Gastroesophageal sphincter (tissue), 4 donors: ENCODE data around the gene ITGB2. TPM values are rescaled to one million over a fixed set of nuclear protein-coding genes. Genes with fewer than 3 reads are reported as not detected.

ENCODE experiments used
- ATAC-seq: fragments of 150-250 bp; one replicate; pipeline ENCODE4 v1.9.1; 2016; ENCODE audit warnings: mild to moderate bottlenecking, moderate library complexity
- H3K27ac ChIP-seq, 4 donors: fragments of 200-600 bp; sonication (generic) in 3 of 4; 1 replicate in 3 of 4; 2 replicates in 1 of 4; pipeline ENCODE4 v1.5.1; 2016 to 2019
- H3K27me3 ChIP-seq: fragments of 200-600 bp; sonication (generic); one replicate; pipeline ENCODE4 v1.5.1; 2019
- H3K36me3 ChIP-seq, 2 donors: fragments of 200-600 bp; sonication (generic); one replicate each; pipeline ENCODE4 v1.5.1; 2019; ENCODE audit warnings: control low read depth in 1 of 2
- H3K4me1 ChIP-seq, 3 donors: fragments of 200-600 bp; sonication (generic); 1 replicate in 2 of 3; 2 replicates in 1 of 3; pipeline ENCODE4 v1.5.1; 2016 to 2019; ENCODE audit warnings: control low read depth in 2 of 3
- H3K4me3 ChIP-seq, 2 donors: fragments of 200-600 bp; sonication (generic); one replicate each; pipeline ENCODE4 v1.5.1; 2019; ENCODE audit warnings: mild to moderate bottlenecking in 1 of 2, moderate library complexity in 1 of 2
- H3K9me3 ChIP-seq, 3 donors: fragments of 200-600 bp; sonication (generic); one replicate each; pipeline ENCODE4 v1.5.1; 2017 to 2019; ENCODE audit warnings: control low read depth in 2 of 3
- EP300 ChIP-seq: sonication (generic); formaldehyde crosslinking; IDR thresholded peaks from one replicate; pipeline ENCODE4 v1.6.1; 2017; ENCODE audit warnings: antibody characterized with exemption, mild to moderate bottlenecking
- POLR2A ChIP-seq, 2 donors: fragments of 450-650 bp; IDR thresholded peaks; one replicate each; pipeline ENCODE4 v1.6.1; 2017; ENCODE audit warnings: antibody characterized with exemption in 2 of 2, mild to moderate bottlenecking in 2 of 2, moderate library complexity in 1 of 2
- POLR2AphosphoS5 ChIP-seq: sonication (generic); formaldehyde crosslinking; IDR thresholded peaks from one replicate; pipeline ENCODE4 v1.6.1; 2017; ENCODE audit warnings: antibody characterized with exemption
- WGBS, 2 donors: methylation state at CpG; one replicate each; pipeline ENCODE4 v1.1.5; 2018; ENCODE audit warnings: low coverage in 1 of 2; 5-methylcytosine and 5-hydroxymethylcytosine counted together
- total RNA-seq, 4 donors: library from RNA; depleted of rRNA; stranded (reverse); fragments of >200 nt; gene quantifications; one replicate each; pipeline ENCODE4 v1.1.0, GENCODE V29; 2016
- TF ChIP-seq, protein P1 (sequence below), 4 experiments: fragments of 200-600 bp in 2 of 4; fragments of 450-650 bp in 2 of 4; sonication (generic) in 1 of 4; IDR thresholded peaks; one replicate each; pipeline ENCODE4 v1.5.1; 2017 to 2019; ENCODE audit warnings: antibody characterized with exemption in 4 of 4, mild to moderate bottlenecking in 2 of 4, moderate library complexity in 2 of 4

Gene ITGB2
- total RNA-seq, 4 donors from 2014 or later = 10.4 to 112 (median 41.4) TPM

DNA sequence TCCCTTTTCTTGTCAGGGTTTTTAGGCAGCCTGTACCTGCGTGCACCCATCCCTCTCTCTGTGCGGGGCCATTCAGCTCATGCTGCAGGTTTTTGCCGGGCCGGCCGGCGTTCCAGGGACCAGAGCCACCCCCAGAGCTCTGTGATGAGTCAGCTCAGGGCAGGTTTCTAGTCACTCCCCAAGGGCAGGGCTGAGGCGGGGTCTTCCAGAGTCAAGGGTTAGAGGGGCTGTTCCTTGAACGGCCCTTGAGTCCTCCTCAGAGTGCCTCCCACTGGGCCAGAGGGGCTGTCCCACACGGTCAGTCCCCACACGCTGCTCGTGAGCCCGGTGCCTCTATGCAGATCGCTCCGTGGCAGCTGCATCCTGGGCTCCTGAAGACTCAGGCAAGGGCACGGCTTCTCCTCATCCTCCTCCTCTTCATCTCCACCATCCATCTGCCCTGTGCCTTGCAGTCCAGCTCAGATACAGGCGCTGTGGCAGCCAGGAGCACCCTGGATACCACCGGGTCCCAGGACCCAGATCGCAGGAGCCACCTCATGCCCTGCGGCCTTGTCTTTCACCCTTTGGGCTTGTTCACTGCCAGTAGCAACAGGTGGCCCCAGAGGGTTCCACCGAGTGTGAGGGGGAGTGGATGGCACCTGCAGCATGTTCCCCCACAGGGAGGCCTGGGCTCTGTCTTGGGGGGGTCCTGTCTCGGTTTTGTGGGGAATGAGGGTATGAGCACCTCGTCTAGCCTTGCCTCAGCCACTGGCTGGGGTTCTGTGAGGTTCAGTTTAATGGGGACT is 36.5 kb upstream of the ITGB2 start:
- no peak overlapping the region for H3K4me3 ChIP-seq
- TF ChIP-seq POLR2AphosphoS5 (no peak), POLR2A (IDR thresholded peaks at IDR 0.05) (no peak), EP300 (no peak)
- TF ChIP-seq, protein P1, sequence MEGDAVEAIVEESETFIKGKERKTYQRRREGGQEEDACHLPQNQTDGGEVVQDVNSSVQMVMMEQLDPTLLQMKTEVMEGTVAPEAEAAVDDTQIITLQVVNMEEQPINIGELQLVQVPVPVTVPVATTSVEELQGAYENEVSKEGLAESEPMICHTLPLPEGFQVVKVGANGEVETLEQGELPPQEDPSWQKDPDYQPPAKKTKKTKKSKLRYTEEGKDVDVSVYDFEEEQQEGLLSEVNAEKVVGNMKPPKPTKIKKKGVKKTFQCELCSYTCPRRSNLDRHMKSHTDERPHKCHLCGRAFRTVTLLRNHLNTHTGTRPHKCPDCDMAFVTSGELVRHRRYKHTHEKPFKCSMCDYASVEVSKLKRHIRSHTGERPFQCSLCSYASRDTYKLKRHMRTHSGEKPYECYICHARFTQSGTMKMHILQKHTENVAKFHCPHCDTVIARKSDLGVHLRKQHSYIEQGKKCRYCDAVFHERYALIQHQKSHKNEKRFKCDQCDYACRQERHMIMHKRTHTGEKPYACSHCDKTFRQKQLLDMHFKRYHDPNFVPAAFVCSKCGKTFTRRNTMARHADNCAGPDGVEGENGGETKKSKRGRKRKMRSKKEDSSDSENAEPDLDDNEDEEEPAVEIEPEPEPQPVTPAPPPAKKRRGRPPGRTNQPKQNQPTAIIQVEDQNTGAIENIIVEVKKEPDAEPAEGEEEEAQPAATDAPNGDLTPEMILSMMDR (IDR thresholded peaks at IDR 0.05) = no peak
- WGBS, 2 donors = no CpG with 5 or more reads among the region's 22 CpGs
- peak overlapping the region; percentile 65 to 93 (median 88) for H3K27ac ChIP-seq
- no peak for ATAC-seq
- no peaks in the 10 kb centered on the region for H3K27me3 ChIP-seq
- H3K4me1 ChIP-seq = peaks cover 7 to 79% (median 46%) of the 10 kb centered on the region in 3 donors
- H3K36me3 ChIP-seq = peaks cover 0 to 13% of the 10 kb centered on the region in 2 donors
- H3K9me3 ChIP-seq = no peaks in the 10 kb centered on the region

DNA sequence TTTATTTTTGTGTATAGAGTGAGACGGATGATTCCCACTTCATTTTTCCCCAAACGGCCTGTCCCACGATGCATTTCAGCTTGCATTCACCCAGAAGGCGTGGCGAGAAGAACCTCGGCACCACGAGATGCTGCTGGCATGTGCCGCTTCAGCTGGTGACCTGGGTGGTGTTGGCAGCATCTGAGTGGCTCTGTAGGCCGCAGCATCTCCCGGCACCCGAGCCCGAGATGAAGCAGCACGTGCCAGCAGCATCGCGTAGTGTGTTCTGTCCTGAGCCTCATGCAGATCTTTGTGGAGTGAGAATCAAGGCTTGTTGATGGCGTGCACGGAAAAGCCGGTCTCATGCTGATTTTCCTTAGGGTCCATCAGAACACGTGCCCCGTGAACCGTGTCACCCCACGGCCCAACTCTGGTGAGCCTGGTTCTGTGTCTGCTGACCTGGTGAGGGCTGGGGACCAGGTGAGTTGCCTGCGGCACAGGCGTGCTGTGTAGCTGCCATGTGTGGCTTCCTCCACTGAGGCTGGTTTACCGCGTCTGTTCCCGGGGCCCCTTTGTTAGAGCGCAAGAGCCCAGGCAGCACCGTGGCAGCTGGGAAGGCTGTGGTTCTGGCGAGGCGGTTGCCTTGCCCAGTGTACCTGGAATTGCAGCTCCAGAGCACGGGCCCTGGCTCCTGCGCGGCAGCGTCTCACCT is 35.8 kb upstream of the ITGB2 start:
- 94 to 100% methylated on average over 3 to 14 of the region's 35 CpGs for WGBS, 2 donors

DNA sequence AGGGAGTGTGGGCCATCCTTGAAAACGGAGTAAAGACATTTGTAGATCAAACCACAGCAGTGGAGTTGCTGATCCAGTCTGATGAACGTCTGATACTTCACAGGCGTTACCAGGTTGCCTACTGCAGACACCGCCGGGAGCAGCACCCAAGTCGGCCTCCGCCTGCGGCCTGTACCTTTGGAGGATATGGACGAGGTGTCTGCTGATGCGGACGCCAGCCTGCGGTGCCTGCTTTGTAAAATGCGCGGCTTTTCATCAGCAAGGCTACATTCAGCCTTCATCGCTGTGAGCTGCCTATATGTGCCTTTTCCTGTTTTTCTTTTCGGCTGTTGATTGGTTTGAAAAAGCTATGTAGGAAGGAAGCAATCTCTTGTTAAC is 35.1 kb upstream of the ITGB2 start:
- peaks cover 7 to 72% (median 39%) of the 10 kb centered on the region in 3 donors for H3K4me1 ChIP-seq
- H3K4me3 ChIP-seq = no peak overlapping the region
- peak overlapping the region in 1 of 4 donors; percentile 85 for H3K27ac ChIP-seq
- H3K36me3 ChIP-seq = peaks cover 0 to 20% of the 10 kb centered on the region in 2 donors
- H3K9me3 ChIP-seq = no peaks in the 10 kb centered on the region
- H3K27me3 ChIP-seq = no peaks in the 10 kb centered on the region
- 100% methylated on average over 1 to 5 of the region's 16 CpGs for WGBS, 2 donors
- ATAC-seq = no peak
- no peak for TF ChIP-seq EP300
- TF ChIP-seq, protein P1 (IDR thresholded peaks at IDR 0.05) = no peak
- TF ChIP-seq POLR2A (IDR thresholded peaks at IDR 0.05) = no peak
- no peak for TF ChIP-seq POLR2AphosphoS5

More for the DNA sequence above, 35.8 kb upstream of the ITGB2 start:
- Histone ChIP-seq H3K27ac (peak overlapping the region in 3 of 4 donors; percentile 87 to 93 (median 90)), H3K27me3 (no peaks in the 10 kb centered on the region), H3K36me3 (peaks cover 0 to 15% of the 10 kb centered on the region in 2 donors), H3K4me3 (no peak overlapping the region), H3K4me1 (peaks cover 7 to 79% (median 45%) of the 10 kb centered on the region in 3 donors), H3K9me3 (no peaks in the 10 kb centered on the region)
- no peak for ATAC-seq
- TF ChIP-seq POLR2AphosphoS5 = no peak
- TF ChIP-seq, protein P1 (IDR thresholded peaks at IDR 0.05) = no peak
- TF ChIP-seq EP300 = no peak
- no peak for TF ChIP-seq POLR2A (IDR thresholded peaks at IDR 0.05)

DNA sequence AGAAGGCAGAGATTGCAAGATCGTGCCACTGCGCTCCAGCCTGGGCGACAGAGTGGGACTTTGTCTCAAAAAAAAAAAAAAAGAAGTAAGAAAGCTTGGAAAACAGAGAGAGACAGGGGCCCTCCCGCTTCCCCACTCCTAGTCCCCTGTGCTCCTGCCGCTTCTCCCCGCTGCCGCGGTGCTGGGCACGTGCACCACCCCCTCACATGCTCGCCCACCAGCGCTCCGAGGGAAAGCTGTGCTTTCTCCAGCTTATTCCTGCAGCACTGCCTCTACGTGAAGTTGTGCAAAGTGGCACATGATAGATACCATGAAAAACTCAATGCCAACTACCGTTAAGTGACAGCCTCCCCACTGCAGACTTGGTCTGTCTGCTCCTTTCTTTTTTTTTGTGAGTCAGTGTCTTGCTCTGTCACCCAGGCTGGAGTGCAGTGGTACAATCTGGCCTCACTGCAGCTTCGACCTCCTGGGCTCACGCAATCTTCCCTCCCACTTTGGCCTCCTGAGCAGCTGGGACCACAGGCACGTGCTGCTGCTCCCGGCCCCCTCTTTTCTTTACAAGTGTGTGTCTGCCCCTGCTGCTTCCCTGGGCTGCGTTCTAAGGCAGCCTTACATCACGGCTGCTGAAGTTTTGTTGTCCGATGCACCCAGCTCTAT is 34.6 kb upstream of the ITGB2 start:
- TF ChIP-seq, protein P1 (IDR thresholded peaks at IDR 0.05) = no peak
- TF ChIP-seq POLR2AphosphoS5 (no peak), EP300 (no peak), POLR2A (IDR thresholded peaks at IDR 0.05) (no peak)
- no peak for ATAC-seq
- WGBS, 2 donors = 84 to 87% methylated on average over 6 to 14 of the region's 21 CpGs
- peak overlapping the region in 1 of 4 donors; percentile 85 for H3K27ac ChIP-seq
- H3K4me1 ChIP-seq = peaks cover 7 to 72% (median 40%) of the 10 kb centered on the region in 3 donors
- peaks cover 0 to 20% of the 10 kb centered on the region in 2 donors for H3K36me3 ChIP-seq
- H3K4me3 ChIP-seq = no peak overlapping the region
- no peaks in the 10 kb centered on the region for H3K27me3 ChIP-seq
- H3K9me3 ChIP-seq = no peaks in the 10 kb centered on the region
